Kidney glomerular epithelial cell (primary cell): Measurements from ENCODE around the gene SMPD1.

Experiments
- DNase-seq: peaks from one replicate; lab custom pipeline; 2025; lab: John Stamatoyannopoulos, UW

Gene SMPD1

DNA sequence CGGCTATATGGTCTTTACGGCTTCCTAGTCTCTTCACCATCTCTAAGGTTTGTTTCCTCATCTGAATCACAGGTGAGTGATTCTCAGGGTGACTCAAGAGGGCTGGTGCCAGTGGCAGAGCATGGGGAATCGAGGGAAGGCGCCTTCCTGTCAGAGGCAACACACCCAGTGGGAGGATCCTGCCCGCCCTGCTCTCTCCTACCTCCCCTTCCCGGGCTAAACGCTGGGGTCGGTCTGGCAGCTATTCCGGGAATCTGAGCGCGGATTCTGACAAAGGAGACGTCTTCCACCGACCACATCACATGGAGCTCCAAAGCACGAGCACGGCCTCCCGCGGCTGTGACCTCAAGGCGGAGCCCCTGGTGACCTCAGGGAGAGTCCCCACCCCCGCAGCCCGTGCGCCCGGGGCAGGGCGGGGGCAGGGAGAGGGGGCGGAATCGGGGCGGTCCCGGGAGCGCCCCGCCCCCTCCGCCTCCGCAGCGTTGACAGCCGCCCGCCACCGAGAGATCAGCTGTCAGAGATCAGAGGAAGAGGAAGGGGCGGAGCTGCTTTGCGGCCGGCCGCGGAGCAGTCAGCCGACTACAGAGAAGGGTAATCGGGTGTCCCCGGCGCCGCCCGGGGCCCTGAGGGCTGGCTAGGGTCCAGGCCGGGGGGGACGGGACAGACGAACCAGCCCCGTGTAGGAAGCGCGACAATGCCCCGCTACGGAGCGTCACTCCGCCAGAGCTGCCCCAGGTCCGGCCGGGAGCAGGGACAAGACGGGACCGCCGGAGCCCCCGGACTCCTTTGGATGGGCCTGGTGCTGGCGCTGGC, at the start of gene SMPD1:
Gene SMPD1, plus strand, starts transcription at position 570 of the 813 bp plus-strand sequence. Its CDS starts 125 bp downstream, at position 695.
- DNase-seq = peak; percentile 96

DNA sequence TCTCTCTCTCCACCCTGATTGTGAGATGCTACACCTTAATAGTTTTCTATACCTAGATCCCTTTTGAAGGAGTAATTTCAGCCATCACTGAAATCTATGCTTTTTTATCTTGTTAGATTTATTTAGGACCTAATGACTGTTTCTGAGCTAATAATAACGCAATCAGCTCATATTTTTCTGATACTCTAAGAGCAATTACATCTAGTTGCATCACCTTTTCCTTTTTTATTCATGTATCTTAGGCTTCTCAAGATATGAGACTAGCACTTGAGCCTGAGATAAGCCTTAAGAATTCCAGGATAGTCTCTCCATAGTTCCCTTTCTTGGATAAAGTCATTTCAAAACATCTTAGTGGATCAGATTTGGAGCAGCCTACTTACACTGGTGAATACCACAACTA, 44.9 kb upstream of the SMPD1 start:
- DNase-seq = no peak

DNA sequence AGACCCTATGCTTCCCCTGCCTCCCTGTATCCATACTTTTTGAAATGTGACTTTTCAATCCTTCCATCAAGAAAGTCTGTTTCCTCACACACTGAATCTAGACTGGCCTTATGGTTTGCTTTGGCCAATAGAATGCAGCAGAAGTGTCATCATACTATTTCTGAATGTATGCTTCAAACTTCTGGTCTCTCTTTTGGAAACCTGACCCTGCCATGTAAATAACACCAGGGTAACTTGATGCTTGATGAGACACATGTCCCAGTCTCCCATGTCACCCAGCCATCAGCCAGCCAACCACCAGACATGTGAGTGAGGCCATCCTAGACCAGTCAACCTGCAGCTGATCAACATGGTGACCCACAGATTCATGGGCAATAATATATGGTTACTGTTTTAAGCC, 40.2 kb upstream of the SMPD1 start:
- no peak for DNase-seq

DNA sequence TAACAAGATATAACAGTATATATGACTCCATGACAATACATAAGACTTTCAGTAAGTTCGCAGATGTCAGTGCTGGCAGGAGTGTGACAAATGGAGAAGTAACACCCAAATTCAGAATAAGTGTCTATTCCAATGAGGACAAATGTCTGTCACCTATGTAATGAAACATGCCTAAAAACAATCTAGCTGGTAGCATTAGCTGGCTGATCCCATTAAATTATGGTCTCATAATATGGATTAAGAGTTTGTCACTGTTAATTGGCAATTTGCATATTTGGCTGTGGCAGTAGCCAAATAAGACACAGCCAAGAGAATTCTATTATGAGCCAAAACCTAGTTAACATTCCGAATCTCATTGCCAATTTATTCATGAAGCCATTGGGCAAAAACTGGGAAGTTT, 39.8 kb upstream of the SMPD1 start:
- DNase-seq = no peak

DNA sequence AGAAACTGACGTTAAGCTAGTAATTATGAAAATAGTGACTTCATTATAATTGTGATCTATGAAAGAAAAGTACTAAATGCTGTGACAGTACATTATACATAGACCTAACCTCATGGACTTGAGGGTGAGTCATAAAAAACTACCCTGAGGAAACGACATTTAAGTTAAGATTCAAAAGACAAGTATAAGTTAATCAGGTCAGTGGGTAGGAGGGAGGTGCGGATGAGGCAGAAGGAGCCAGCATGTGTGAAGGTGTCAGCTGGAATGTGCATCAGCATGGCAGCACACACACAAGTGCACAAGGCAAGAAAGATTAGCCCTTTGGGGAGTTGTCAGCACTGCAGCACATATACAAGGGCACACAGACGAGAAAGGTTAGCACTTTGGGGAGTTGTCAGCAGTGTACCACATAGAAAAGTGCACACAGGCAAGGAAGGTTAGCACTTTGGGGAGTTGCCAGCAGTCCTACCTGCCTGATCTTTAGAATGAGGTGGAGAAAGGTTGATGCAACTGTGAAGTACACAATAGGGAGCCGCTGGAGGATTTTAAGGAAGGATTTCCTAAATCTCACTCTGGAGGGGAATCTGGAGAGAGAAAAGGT, 38.4 kb upstream of the SMPD1 start:
- no peak for DNase-seq

DNA sequence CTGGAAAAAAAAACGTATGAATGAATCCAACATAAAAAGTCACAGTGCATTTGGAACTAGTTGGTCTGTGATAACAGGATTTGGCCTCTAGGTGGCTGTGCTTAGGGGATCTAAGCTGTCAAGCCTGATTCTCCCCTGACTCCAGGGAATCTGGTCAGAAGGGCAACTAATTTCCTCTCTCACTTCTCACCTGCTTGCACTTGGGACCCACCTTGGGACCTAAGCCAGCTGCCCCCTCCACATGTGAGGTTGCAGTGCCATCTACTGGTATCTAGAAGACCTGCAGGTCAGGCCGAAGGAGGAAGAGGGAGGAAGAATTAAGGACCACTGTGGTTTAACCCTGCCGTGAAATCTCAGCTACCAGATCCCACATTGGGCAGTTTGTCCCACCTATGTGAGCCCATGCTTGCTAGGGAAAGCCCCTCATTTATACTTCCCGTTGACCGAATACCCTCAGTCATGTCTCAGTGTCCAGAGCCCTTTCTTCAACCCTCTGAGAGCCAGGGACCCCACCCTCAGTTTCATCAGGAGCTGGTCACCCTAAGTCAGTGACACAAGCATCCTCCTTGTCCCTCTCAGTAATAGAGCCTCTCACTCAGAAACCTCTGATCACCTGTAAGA, 36.8 kb upstream of the SMPD1 start:
- DNase-seq = peak; percentile 77

DNA sequence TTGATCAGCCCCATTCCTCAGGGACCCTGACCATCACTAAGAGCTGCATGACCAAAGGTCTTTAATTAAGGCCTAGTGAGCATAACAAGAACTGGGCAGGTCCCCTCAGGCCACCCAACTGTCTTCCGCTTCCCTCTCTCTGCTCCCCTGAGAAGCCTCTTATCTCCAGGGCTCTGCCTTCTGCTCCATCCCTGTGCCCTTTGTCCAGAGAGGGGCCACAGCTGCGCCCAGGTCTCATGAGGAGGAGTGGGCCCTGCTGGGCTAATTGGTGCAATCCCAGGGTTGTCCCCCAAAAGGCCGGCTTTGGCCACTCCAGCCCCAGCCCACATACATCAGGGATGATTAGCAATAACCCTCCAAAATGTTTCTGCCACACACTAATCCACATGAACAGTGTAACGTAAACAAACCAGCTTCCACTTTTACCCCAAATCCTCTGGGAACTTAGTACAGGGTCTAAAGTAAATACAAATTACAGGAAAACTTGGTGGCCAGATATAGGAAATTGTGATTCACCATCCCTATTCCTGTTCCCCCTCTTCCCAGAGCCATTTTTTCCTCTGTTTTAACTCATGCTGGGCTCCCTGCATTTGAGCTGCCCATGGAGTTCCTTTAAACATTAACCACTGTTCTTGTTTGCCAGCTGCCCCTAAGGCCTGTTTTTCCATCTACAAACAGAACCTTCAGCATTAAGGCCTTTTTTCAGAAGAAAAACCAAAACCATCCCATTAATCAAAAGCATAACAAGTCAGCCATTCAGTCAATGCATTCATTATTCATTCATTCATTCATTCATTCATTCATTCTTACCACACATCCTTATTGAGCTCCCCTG, 35.4 kb upstream of the SMPD1 start:
- DNase-seq = peak; percentile 17

DNA sequence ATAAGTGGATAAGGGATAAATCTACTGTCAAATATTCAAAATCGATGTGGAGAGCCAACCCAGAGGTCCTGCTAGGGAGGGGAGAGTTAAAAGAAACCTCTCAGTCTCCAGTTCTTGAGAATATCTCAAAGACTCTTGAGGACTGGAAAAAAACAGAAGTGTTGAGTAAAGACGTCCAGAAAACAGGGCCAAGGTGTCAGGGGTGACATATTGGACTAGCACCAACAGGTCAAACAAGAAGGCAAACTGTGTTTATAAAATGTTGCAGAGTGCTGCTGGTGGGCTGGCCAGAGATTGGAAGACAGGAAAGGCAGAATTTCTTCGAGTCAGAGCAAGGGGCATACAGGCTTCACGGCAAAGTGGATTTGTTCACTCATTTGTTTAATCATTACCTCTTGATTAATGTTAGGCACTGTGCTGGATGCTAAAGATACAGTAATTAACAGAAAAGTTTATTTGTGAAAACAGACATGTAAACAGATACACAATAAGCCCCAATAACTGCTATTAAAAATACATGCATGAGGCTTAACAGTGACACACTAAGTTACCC, 33.7 kb upstream of the SMPD1 start:
- peak; percentile 51 for DNase-seq

DNA sequence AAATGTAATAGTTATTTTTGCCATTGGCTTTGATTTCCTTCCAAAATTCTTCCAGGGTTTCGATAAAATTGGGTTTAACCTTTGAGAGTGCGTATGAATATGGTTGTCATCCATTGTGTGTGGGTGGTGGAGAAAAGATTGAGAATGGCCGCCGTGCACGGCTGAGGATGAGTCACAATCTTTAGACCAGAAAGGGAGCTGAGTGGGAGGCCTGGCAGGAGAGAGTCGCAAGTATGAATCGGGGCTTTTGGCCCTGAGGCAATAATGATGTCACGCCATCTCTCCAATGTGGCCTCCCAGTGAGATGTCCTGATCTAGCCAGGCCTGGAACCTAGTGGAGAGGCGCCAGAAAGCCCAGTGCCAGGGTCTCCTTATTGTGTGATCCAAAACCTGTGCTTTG, 33.1 kb upstream of the SMPD1 start:
- peak; percentile 94 for DNase-seq

DNA sequence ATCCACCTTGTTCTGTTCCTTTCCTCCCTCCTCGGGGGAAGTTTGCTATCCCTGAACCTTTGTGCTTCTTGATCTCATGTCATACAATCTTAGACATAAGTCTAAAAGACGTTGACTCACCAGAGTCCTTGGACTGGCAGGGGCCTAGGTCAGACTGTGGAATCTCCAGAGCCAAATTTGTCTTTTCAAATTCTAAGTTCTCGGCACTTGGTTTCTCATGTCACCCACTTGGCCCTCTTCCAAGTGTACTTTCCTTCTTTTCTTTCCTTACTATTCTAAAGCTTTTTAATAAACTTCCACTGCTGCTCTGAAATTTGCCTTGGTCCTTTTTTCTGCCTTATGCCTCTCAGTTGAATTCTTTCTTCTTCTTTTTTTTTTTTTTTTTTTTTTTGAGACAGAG, 30.1 kb upstream of the SMPD1 start:
- DNase-seq = no peak

DNA sequence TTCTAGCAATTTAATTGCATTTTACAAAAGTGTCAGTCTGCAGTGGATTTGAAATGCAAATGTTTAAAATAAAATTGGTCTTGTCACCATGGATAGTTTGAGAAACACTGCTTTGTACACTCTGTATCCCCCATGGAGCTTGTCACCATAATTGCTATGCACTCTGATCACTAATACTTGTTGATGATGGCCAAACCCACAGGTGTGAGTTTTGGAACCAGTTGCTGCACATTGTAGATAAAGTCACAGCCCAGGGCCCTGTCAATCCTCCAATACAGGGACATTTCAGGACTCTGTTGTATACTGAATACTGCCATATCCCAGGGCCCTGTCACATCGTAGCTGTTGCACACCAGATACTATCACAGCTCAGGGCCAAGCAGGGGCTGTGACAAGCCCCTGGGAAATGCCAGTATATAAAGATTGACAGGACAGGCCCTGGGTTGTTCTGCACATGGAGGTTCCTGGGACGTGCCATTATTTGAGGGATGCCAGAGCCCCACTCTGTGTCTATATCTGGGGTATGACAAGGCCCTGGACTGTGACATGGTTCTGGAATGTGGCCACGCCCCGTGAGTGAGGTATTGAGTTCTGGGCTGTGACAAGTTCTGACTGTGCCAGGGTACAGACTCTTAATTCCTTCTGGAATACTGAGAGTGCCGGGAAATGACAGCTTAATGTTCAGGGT, 27.9 kb upstream of the SMPD1 start:
- DNase-seq = no peak

DNA sequence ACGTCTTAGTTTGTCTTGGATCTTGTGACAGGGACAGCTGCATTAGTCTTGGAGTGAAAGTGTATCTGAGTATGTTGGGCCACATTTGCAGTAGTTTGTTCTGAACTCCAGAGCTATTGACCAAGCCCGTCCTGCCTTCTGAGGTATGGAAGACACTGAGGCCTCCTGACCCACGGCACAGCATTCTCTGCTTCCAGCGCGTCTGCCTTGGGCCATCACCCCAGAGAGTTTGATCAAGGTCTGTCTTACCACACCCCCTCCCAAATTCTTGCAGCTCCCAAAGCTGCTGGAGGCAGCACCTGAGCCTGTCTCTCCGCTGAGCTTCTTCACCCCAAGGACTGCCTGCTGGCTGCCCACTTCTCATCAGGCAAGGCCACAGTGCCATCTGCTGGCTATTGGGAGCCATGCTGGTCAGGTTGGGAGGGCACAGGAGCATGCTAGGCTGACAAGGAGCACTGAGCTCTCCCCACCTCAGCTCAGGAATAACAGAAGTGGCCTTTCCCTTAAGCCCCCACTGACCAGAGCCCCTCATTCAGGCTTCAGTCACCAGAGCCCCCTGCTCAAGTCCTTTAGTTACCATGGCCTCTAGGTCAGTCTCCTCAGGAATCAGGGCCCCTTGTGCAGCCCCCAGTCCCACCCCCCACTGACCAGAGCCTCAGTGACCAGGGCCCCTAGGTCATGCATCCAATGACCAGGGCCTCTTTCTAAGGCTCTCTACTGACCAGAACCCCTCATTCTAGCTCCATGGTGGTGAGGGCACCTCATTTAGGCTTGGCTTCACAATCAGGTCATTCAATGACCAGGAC, 27.2 kb upstream of the SMPD1 start:
- peak; percentile 61 for DNase-seq

DNA sequence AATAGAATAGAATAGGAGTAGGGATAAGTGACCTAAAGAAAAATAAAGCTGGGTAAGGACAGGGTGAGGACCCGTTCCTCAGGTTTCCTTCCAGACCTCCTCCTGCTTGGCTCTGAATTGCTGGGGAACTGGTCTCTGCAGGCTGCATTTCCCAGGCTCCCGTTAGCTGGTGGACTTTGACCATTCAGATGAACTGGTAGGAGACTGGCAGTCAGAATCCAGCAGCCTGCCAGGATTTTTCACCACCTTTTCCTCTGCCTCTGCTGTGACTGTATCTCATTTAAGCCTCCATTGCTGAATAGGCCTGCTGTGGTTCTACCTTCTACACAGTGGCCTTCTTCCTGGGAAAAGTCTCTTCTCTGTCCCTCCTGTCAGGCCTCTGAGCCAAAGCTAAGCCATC, 24.6 kb upstream of the SMPD1 start:
- no peak for DNase-seq

DNA sequence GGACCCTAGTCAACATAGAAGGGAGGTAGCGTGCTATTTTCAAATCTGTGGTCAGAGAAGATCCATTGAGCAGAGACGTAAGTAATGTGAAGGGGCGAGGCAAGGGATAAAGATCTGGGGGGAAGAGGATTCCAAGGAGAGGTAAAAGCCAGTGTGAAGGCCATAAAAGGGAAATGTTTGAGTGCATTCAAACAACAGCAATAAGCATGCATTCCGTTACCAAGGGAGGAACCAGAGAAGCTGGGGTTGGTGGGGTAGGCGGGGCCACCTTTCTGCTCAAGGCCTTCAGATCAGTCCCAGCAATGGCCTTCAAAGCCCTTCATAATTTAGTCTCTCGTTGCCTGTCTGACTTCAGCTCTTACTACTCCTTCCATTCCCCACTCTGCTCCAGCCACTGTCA, 18.4 kb upstream of the SMPD1 start:
- DNase-seq = no peak

DNA sequence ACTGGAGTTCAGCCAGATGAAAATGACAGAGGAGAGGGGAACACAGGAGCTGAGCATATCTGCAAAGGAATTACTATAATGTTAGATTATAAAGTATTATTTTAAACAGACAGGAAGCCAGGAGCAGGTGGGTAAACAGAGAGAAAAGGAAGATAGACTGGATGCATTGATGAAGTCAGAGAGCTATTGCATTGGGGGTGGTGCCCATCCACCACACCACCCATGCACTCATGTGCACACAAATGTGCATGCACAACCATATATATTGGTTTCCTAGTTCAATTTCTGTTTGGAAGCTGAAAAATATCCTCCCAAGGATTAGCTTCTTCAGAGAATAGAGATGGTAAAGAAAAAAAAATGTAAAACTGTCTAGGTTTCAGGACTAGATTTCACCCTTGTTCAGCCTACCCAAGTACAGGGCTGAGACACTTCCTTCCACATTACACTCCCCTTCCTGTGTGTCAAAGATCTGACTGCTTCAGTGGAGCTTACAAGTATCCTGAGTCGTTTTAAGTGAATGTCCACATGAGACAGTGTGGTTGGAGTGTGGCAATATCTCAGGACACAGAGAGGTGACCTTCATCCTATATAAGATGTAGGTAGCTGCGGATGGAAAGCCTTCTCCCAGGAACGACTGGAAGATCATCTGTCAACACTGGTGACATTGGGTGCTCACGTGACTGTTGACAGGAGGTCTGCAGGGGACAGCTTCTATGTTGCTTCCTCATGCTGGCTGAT, 12.2 kb upstream of the SMPD1 start:
- no peak for DNase-seq

DNA sequence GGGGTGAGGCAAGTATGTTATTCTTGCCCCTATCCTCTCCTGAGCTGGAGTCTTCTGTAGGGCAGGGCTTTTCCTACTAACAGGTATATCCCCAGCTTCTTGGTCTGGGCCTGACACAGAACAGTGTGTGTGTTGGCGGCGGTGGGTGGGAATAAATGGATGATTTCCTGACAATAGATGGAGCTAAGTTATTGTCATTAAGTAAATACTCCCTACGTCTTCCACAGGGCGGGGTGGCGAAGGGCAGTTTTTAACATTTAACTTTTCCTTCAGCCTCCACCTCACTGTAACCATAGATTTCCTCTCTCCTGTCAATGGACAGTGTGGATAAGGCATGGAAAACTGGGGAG, 11.7 kb upstream of the SMPD1 start:
- DNase-seq = no peak

DNA sequence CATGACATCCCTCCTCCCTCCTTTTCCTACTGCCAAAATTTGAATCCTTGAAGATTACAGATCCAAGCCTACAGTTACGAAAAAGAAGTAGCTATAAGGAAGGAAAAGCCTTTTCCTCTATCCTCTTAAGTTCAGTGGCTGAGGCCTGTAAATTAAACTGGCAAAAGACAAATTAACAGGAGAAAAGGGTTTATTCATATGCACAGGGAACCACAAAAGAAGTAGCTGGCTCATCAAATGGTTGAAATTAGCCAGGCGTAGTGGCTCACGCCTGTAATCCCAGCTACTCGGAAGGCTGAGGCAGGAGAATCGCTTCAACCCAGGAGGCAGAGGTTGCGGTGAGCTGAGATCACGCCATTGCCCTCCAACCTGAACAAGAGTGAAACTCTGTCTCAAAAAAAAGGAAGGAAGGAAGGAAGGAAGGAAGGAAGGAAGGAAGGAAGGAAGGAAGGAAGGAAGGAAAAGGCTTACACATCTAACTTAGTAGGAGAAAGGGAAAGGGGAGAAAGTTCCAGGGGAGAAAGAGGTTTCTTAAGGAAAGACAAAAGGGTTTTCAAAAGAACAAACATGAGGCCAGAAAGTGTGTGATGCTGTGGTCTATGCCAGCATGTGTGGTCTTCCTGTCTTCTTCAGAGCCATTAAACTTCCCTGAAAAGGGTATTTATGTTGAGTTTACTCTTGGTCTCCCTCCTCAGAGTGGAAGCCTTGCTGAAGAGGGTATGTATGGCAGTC, 5.1 kb upstream of the SMPD1 start:
- no peak for DNase-seq

DNA sequence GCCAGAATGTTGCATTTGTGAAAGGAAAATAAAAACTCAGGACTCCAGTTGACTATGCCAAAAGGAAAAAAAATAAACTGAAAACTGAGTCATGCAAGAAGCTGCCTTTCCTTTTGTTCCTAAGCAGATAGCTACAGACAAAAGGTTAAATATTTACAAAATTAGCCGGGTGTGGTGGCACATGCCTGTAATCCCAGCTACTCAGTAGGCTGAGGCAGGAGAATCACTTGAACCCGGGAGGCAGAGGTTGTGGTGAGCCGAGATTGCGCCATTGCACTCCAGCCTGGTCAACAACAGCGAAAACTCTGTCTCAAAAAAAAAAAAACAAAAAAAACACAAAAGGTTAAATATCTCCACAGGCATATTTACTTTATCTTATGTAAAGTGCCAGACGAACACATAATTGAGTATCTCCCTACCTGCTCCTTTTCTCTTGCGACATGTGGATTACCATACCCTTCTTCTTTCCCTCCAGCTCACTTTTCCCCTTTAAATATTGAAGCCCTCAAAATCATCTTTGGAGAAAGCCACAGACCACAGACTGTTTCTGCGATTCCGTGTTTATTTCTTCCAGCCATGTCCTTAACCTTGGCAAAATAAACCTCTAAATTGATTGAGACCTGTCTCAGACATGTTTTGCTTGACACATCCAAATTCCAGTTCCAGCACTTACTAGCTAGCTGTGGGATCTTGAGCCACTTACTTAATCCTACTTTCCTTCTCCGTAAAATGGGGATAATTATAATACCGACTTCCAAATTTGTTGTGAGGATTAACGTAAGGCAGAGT, 2.3 kb upstream of the SMPD1 start:
- peak; percentile 82 for DNase-seq

DNA sequence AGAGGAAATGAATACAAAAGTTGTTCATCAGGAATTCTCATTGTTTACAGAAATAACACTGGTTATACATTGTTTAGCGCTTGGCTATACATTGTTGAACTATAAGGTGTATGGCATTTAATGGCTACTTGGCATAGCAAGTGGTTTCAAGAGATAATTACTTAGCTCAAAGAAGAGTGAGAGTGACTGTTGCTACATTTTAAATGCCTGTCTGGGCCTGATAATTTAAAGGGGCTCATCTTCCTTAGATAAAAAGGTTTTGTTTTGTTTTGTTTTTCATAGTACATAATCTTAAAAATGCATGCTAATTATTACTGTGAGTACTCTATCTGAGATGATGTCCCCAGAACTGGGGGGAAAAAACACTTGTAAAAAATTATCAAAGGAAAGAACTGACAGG, 1.5 kb upstream of the SMPD1 start:
- DNase-seq = no peak
